GM21360 (cell line): ENCODE data around the gene SPC24.

ENCODE experiments used
- ATAC-seq: cut with Tn5 transposase; IDR thresholded peaks from one replicate; pipeline ENCODE4 v1.9.1; 2021; ENCODE audit warnings: mild to moderate bottlenecking, moderate library complexity; ENCODE audit not compliant: unreplicated experiment

The SPC24 gene, protein sequence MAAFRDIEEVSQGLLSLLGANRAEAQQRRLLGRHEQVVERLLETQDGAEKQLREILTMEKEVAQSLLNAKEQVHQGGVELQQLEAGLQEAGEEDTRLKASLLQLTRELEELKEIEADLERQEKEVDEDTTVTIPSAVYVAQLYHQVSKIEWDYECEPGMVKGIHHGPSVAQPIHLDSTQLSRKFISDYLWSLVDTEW

DNA sequence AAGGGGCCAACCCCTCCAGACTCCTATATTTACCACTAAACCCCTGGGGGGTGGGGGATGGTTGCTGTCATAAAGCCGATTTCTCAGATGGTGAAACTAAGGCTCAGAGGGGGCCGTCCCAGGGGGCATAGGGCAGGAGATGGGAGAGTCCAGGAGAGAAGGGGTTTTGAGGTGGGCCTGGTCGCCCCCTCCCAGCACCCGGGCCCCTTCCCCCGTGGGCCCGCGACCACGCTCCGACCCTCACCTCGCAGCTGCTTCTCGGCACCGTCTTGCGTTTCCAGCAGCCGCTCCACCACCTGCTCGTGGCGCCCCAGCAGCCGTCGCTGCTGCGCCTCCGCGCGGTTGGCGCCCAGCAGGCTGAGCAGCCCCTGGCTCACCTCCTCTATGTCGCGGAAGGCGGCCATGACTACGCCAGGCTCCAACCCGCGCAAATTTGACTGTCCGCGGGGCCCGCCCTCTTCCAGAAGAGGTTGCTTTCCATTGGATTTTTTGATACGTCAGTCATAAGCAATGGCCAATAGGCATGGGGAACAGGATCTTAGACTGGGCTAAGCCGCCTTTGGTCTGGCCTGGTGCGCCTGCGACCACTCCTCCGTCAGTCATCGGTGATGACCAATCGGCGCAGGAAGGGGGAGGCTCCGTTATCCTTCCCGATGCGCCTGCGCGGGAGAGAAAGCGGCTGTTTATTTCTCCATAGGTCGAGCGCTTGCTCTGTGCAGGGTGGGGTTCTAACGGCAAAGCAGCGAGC is at the start of gene SPC24:
Gene SPC24 (minus strand): TSS at position 410 of the 748 bp plus-strand sequence. CDS start 6 bp downstream, at position 404.
- peak; percentile 89 for ATAC-seq

DNA sequence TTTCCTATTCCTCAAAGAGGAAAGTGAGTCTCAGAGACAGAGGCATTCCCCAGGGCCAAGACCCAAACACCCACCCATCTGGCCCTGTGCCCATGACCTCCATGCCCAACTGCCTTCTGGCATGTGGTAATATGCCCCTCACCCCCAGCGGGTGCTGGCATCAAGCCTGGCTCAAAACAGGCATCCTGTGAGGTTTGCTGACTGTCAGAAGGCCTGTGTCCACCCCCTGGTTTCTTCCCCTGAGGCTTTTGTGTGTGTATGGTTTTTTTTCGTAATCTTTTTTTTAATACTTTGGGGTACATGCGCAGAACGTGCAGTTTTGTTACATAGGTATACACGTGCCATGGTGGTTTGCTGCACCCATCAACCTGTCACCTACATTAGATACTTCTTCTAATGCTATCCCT is 49.4 kb upstream of the SPC24 start:
- no peak for ATAC-seq

DNA sequence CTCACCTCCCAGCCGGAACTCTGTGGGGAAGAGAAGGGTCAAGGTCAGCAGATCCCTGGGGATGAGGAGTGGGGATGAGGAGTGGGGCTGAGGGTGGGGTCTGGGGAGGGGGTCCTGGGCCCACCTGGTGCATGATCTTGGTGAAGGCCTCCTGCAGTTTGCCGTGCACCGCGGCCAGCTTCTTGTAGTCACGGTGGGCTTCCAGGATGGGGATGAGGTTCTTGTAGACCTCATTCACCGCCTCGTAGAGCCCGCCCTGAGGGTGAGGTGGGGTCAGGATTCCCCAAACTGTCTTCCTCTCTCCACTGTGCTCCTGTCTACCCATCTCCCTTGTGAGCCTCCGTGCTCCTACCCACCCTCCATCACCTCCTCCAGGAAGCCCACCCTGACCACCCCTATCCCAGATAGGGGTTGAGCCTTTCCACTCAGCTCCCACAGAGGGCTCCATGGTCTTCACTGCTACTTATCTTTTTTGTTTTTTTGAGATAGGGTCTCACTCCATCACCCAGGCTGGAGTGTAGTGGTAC is 48.6 kb upstream of the SPC24 start:
- ATAC-seq = no peak

DNA sequence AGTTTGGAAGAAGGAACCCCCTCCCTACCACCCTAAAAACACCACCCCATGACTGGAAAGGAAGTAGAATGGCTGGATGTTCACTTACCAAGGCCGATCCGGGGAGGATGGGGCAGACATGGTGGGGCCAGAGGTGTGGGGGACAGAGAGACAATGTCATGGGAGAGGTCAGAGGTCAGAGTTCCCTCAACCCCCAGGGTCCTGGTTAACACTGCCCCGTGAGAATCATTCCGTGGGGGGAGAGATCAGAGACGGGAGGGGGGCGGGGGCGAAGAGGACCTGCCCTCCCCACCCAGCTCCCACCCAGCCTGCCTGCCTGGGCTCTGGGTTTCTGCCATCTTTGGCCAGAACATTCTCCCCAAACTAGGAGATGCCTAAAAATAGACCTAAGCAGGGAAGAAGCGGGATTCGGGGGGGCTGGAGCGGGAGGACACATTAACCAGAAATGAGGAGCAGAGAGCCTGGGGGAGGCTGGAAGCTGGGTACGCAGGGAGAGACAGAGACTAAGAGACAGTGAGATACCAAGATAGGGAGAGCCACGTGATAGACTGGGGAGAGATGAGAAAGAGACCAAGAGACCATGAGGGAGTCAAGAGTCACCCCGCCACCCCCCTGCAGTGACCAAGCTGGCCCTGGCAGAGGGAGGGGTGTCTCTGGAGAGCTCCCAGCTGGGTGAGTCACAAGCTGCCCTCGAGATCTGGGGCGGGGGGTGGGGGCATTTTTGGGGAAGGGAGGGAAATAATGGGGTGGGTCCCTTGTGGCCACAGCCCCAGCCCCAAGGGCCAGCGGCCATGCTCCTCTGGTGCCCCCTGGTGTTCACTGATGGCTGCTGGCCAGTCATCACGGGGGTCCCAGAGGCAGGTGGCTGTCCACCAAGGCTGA is 47.9 kb upstream of the SPC24 start:
- no peak for ATAC-seq

DNA sequence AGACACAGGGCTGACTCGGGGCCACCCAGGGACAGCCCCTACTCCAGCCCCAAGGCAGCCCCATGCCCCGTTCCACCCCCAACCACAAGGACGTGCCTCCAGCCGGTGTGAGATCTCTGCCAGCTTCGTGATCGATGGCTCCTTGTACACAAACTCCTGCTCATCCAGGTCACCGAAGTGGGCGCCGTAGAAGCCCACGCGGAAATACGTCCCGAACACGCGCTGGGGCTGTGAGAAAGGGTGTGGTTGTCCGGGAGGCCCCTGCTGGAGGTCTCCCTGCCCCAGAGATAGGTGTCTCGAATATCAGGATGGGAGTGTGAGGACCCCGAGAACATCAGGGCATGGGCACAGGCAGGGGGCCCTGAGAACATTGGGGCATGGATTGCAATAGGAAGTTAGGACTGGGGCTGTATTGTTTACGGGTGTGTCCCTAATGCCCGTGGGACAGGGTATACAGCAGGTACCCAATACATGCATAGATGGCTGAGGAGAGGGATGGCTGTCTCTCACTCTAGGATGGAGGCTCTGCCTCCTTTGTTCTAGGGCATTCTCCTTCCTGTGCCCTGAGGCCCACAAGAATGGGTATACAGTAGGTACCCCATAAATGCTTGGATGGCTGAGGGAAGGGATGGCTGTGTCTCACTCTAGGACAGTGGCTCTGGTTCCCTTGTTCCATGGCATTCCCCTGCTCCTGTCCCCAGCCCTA is 47.1 kb upstream of the SPC24 start:
- ATAC-seq = no peak

DNA sequence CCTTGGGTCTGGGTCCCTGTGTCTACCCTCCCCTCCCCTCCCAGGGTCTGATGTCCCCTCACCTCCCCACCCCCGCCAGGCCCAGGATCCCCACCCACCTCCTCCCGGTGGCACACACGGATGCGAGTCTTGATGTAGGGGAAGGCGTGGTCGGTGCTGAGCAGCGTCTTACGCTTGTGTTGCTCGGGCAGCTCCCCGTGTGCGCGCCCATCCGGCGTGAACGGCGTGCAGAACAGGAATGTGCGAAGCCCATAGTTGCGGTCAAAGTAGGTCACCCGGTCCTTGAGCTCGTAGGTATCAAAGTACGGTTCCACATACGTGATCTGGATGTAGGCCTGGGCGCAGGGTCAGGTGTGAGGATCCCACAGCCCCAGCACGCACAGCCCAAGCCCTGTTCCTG is 46.2 kb upstream of the SPC24 start:
- ATAC-seq = no peak

DNA sequence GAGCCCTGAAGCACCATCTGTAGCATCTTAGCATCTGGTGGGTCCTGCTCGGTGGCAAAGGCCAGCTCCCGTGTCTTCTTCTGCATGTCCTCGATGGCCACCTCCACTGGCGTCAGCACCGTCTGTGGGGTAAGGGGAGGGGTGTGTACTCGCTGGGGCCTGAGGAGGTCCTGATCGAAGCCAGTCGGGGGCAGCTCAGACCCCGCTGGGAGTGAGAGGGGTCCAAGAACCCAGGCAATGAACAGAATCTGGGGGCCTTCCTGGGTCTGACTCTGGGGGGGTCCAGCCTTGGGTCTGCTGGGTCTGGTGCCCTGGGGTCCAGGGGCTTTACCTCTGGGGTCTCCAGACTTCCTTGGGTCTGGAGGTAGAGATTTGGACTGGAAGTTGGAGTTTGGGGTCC is 45.3 kb upstream of the SPC24 start:
- no peak for ATAC-seq

DNA sequence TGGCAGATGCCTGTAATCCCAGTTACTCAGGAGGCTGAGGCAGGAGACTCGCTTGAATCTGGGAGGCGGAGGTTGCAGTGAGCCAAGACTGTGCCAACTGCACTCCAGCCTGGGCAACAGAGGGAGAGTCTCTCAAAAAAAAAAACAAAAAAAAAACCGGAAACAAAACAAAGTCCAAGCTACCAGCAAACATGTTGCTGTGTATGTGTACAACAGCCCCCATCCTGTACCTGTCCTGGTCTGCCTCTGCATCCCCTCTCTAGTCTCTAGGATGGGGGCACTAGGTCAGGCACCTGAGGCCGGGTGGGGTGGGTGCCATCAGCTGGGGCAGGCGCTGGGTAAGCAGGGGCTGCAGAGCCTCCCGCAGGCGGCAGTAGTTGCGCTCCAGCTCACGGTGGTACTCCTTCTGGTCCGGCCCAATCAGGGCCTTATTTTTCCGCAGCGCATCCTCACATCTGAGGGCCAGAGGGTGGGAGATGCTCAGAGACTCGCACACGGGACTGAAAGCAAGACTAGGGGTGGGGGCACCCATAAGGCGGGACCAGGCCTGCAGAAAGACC is 44.5 kb upstream of the SPC24 start:
- ATAC-seq = no peak

DNA sequence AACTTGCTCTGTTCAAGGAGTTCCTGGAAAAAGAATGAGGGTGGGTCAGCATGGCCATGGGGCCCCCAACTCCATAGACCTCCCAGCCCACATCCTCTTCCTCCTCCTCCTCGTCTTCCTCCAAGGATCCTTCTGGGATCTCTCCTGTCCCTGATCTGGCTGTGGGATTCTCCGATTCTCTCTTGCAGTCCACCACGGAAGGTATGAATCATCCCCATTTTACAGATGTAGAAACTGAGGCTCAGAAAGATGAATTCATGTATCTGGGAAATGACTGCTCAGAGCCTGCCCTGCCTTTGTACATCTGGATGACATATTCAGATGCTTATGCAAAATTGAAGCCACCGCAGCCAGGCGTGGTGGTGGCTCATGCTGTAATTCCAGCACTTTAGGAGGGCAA is 43.9 kb upstream of the SPC24 start:
- no peak for ATAC-seq

DNA sequence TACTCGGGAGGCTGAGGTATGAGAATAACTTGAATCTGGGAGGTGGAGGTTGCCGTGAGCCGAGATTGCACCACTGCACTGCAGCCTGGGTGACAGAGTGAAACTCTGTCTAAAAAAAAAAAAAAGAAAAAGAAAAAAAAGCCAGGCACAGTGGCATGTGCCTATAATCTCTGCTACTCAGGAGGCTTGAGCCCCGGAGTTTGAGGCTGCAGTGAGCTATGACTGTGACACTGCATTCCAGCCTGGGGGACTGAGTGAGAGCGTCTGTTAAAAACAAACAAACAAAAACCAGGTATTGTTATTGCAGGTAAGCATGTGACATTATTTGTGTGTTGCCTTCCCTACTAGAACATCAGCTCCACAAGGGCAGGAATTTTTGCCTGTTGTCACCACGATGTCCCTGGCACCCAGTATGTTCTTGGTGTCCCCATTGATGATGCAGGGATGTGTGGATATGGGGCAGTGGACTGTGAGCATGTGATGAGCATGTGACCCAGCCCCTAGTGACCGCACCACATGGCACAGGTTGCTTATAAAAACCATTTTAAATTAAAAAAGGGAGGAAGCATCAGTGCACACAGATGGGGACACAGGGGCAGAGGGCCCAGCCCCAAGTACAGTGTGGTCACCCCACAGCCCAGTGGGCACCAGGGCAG is 43.3 kb upstream of the SPC24 start:
- ATAC-seq = no peak

DNA sequence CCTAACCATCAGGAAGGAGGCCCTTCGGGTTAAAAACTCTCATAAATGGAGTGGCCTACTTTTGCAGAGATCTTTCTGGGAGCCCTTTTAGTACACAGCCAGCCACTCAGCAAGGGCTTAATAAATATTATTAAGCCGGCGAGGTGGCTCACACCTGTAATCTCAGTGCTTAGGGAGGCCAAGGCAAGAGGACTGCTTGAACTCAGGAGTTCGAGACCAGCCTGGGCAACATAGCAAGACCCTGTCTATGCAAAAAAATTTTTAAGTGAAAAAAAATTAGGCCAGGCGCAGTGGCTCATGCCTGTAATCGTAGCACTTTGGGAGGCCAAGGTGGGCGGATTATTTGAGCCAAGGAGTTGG is 42.6 kb upstream of the SPC24 start:
- no peak for ATAC-seq

DNA sequence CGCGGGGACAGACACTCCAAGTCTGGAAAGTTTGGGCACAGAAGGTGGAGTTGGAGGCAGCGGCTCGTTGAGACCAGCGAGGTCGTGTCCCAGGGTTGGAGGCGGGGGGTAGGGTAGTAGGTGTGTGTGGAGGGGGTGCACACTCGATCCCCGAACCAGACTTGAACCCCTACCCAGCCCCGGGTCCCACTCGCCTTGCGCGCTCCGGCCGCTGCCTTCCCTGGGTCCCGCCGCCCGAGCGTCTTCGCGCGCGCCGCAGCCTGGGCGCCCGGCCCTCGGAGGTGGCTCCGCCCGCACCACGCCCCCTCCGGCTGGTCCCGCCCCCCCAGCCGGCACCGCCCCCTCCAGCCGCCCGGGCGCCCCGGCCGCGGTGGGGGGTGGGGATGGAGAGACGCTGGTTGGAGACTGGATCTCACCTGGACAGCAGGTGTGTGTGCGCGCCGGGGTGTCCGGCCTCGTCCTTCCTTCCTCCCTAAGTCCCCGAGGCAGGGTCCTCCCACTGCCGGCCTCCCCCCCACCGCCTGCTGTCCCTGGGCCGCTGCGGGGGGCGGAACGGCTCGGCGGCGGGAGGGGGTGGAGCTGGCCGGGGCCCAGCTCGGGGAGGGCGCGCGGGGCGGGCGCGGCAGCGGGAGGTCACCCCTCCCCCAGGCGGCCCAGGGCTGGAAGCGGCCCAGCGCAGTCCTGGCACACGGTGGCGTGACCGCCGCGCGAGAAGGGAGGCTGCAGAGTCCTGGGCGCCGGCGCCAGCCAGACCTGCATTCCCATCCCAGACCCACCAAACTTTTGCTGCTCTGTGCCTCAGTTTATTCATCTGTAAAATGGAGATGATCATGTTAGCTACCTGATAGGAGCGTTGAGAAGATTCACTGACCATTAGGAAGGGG is 42.0 kb upstream of the SPC24 start, which contains the start of gene KANK2:
Gene KANK2 (minus strand): TSS at position 255 of the 884 bp plus-strand sequence. CDS start 3,034 bp downstream, outside the sequence.
- peak; percentile 53 for ATAC-seq

DNA sequence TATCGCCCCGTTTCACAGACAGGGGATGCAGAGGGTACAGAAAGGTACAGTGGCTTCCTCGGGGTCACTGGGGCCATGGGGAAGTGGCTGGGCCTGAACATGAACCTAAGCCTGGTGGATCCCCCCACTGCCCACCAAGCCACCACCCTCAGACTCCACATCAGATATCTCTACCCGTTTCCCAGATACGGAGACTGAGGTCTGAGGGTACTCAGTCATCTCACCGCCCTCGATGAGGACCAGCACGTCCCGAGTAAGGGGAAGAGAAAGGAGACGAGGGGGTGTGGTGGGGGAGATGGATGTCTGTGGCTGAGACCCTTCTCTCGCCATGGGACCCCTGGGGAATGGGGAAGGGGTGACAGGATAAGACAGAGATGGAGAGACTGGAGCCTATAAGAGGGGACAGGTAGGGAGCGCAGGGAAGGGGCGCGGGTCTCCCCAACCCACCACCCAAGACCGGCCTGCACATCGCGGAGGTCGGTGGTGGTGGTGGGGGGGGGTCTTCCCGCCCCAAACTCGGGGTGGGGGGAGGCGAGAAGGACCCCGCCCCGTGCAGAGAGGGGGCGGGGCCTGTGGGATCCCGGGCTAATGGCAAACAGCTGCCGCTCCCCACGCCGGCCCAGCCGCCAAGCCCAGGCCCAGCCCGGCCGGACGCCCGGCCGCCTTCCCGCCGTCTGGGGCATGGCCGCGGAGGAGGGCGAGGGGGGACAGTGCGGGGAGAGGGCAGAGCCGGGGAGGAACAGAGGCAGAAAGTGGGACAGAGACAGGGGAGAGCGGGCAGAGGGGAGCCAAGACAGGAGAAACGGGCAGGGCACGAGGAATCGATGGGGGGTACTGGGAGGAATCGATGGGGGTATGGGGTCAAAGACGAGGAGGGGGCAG is 41.1 kb upstream of the SPC24 start:
- no peak for ATAC-seq

DNA sequence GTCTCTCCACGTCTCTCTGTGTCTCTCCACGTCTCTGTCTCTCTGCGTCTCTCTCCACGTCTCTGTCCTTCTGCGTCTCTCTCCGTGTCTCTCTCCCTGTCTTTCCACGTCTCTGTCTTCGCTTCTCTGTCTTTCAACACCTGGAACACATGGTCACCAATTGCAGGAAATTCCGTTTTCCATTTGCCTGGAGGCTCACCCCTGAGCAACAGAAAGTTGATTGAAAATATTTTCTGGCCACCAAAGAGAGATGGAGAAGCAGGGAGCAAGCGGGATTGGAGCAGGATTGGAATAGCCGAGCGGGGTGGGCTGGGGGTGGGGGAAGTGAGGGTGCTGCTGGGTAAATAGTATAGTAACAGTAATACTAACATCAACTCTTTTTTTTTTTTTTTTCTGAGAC is 40.1 kb upstream of the SPC24 start:
- ATAC-seq = no peak

DNA sequence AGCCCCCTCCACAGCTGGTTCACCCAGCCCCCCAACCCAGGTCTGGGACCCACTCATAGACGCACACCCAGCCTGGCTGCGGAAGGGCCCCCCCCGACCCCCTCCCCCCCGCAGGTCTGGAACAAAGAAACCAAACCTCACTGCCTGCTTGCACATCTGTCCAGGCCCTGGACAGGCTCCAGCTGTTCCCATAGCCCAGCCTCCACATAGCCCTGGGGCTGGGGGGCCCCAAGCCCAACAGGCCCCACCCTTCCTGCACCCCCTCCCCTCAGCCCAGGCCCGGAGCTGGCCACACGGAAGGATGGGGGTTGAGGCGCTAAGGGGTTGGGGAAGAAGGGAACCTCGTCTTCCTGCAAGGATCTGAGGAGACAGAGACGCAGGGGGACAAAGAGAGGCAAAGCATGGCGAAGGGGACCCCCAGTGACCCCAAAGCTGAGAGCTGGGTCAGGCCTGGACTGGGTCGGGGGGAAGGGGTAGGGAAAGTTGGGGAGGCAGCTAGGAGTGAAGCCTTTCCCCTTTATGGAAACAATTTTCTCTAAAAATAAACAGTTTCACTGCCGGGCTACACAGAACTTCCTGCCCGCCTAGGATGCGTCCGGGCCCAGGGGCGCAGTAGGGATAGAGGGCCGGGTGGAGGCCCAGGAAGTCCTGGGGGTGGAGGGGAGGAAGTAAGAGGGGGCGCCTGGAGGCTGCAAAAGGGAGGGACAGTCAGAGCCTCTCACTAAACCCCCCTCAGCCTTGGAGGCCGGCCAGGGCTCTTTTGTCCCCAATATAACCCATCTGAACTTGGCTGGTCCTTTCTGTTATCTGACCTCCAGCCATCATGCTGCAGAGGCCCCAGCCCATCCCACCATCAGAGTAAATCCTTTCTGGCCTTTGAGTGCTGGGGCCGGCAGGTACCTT is 39.3 kb upstream of the SPC24 start:
- no peak for ATAC-seq

DNA sequence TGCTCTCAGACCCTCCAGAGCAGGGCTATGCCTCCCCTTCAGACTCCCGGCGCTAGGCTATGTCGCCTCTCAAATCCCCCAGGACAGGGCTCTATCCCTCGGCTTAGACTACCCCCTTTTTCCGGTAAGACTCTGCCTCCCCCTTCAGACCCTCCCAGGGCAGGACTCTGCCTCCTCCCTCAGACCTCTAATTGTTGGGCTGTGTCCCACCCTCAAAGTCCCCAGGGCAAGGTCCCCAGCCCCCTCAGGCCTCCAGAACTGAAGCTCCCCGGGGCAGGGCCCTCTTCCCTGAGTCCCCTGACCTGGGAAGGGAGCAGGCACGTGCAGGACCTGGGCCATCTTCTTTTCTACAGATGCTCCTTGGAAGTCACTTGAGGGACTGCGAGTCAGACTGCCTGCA is 38.6 kb upstream of the SPC24 start:
- no peak for ATAC-seq
